SH-SY5Y (cell line): ENCODE results near the gene FAM156B.

Experiments used
- GATA2 ChIP-seq: IDR thresholded peaks from 2 replicates; pipeline ENCODE4 v1.6.1; 2011; ENCODE audit warnings: mild to moderate bottlenecking, low read depth, low read length
- GATA3 ChIP-seq: IDR thresholded peaks from 2 replicates; pipeline ENCODE4 v1.6.1; 2011; ENCODE audit warnings: low read depth, mild to moderate bottlenecking, low read length, moderate library complexity

DNA sequence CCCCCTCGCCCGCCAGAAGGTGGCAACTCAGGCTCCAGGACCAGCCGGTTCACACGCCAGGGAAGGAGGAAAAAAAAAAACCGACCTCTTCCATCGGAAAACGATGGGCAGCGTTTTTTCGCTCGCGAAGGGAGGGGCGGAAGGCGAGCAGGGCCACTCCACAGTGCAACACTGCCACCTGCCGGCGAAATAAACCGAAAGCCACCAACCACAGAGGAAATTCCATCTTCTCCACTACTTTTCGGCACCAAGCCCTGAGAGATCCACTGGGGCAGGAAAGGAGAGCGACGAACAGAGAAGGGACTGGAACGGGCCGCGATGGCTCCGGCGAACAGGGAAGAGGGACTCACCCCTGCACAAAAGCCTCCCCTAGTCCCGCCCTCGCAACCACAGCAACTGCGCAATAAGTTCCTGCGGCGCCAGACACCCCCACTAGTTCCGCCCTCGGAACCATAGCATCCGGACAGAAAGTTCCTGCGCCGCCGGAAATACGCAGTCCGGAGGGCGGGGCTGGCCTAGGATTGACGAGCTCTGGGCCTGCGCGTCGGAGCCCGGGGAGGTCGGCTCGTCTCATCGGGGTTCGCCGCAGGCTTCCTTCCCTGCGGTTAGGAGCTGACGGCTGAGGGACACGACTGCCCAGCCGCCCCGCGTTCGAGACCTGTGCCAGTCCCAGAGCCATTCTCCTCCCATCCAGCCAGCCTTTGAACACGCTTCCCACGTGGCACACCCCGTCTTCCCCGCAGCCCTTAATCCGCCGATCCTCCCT is 37.8 kb downstream of the FAM156B start:
- TF ChIP-seq GATA2 (no peak), GATA3 (no peak)
